ENCODE measurements around the gene SLC38A10. TPM values are rescaled to one million over a fixed set of nuclear protein-coding genes. Genes with fewer than 3 reads are reported as not detected.

Gene SLC38A10
- polyA plus RNA-seq, 1 donor from 2014 or later = 37.4 TPM

DNA sequence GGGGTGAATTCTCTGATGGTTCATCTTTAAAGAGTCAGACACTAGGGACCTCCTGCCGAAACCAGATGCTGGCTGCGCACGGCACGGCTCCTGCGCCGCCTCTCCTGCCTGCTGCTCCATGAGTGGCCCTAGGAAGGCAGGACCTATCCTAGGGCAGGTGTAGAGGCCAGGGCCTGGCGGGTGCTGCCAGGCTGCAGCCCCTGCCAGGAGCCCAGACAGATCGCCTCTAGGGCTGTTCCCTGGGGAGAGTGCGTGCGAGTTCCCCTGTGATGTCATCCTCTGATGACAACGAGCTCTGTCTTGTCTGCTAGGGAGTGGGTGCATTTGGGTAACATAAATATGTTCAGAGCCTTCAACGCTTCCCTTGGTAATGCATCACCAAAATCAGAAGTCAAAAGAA lies 23.9 kb downstream of the SLC38A10 start:
- Histone ChIP-seq H3K27me3 (ENCODE audit: insufficient read depth, low read depth, low read length) (no peaks in the 10 kb centered on the region), H3K79me2 (replicated peaks; ENCODE audit: insufficient read depth, low read length) (no peaks in the 10 kb centered on the region), H3K9me2 (ENCODE audit: insufficient read depth, low read length) (no peaks in the 10 kb centered on the region), H3K9ac (ENCODE audit: low read length) (no peak overlapping the region), H2AFZ (ENCODE audit: low read depth, low read length) (no peak overlapping the region), H4K20me1 (ENCODE audit: insufficient read depth) (no peaks in the 10 kb centered on the region), H3K4me3 (ENCODE audit: low read length) (no peak overlapping the region), H3K4me2 (ENCODE audit: low read length) (no peak overlapping the region), H3F3A (ENCODE audit: insufficient read depth, low read length, poor library complexity, severe bottlenecking) (no peaks in the 10 kb centered on the region), H3K9me3 (ENCODE audit: low read length) (no peaks in the 10 kb centered on the region), H3K36me3 (ENCODE audit: insufficient read depth, low read length) (no peaks in the 10 kb centered on the region), H3K27ac (ENCODE audit: low read length) (no peak overlapping the region)
- TF ChIP-seq SMC3 (conservative IDR thresholded peaks at IDR 0.05; ENCODE audit: poor library complexity) (no peak), MXI1 (conservative IDR thresholded peaks at IDR 0.05; ENCODE audit: poor library complexity, severe bottlenecking) (no peak), EP300 (conservative IDR thresholded peaks at IDR 0.05; ENCODE audit: poor library complexity, severe bottlenecking) (no peak), POLR2AphosphoS5 (IDR thresholded peaks at IDR 0.05) (no peak), TAF1 (IDR thresholded peaks at IDR 0.05; ENCODE audit: low read depth) (no peak), CTCF (IDR thresholded peaks at IDR 0.05; ENCODE audit: poor library complexity, severe bottlenecking) (no peak), EZH2 (IDR thresholded peaks at IDR 0.05; ENCODE audit: borderline replicate concordance, insufficient read depth, low read length, poor library complexity, severe bottlenecking) (no peak), RAD21 (conservative IDR thresholded peaks at IDR 0.05) (no peak)
- TF ChIP-seq, protein P1, sequence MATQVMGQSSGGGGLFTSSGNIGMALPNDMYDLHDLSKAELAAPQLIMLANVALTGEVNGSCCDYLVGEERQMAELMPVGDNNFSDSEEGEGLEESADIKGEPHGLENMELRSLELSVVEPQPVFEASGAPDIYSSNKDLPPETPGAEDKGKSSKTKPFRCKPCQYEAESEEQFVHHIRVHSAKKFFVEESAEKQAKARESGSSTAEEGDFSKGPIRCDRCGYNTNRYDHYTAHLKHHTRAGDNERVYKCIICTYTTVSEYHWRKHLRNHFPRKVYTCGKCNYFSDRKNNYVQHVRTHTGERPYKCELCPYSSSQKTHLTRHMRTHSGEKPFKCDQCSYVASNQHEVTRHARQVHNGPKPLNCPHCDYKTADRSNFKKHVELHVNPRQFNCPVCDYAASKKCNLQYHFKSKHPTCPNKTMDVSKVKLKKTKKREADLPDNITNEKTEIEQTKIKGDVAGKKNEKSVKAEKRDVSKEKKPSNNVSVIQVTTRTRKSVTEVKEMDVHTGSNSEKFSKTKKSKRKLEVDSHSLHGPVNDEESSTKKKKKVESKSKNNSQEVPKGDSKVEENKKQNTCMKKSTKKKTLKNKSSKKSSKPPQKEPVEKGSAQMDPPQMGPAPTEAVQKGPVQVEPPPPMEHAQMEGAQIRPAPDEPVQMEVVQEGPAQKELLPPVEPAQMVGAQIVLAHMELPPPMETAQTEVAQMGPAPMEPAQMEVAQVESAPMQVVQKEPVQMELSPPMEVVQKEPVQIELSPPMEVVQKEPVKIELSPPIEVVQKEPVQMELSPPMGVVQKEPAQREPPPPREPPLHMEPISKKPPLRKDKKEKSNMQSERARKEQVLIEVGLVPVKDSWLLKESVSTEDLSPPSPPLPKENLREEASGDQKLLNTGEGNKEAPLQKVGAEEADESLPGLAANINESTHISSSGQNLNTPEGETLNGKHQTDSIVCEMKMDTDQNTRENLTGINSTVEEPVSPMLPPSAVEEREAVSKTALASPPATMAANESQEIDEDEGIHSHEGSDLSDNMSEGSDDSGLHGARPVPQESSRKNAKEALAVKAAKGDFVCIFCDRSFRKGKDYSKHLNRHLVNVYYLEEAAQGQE (IDR thresholded peaks at IDR 0.05; ENCODE audit: borderline replicate concordance) = no peak

GRCh38 chr17:81270279-81270678 lies 24.8 kb downstream of the SLC38A10 start:
- Histone ChIP-seq H3K27ac (ENCODE audit: low read length) (no peak overlapping the region), H3K36me3 (ENCODE audit: insufficient read depth, low read length) (no peaks in the 10 kb centered on the region)

More at GRCh38 chr17:81270279-81270678, 24.8 kb downstream of the SLC38A10 start:
- H4K20me1 ChIP-seq (ENCODE audit: insufficient read depth) = no peaks in the 10 kb centered on the region
- no peak overlapping the region for H2AFZ ChIP-seq (ENCODE audit: low read depth, low read length)
- TF ChIP-seq SMC3 (conservative IDR thresholded peaks at IDR 0.05; ENCODE audit: poor library complexity) (no peak), RAD21 (conservative IDR thresholded peaks at IDR 0.05) (no peak), CTCF (IDR thresholded peaks at IDR 0.05; ENCODE audit: poor library complexity, severe bottlenecking) (no peak)
- H3K79me2 ChIP-seq (replicated peaks; ENCODE audit: insufficient read depth, low read length) = no peaks in the 10 kb centered on the region
- no peak overlapping the region for H3K4me2 ChIP-seq (ENCODE audit: low read length)
- no peaks in the 10 kb centered on the region for H3K27me3 ChIP-seq (ENCODE audit: insufficient read depth, low read depth, low read length)
- no peaks in the 10 kb centered on the region for H3F3A ChIP-seq (ENCODE audit: insufficient read depth, low read length, poor library complexity, severe bottlenecking)
- no peaks in the 10 kb centered on the region for H3K9me3 ChIP-seq (ENCODE audit: low read length)
- no peaks in the 10 kb centered on the region for H3K9me2 ChIP-seq (ENCODE audit: insufficient read depth, low read length)
- H3K4me3 ChIP-seq (ENCODE audit: low read length) = no peak overlapping the region
- no peak overlapping the region for H3K9ac ChIP-seq (ENCODE audit: low read length)
